Pericardium fibroblast (primary cell): ENCODE data around the gene AGMAT. TPM values are rescaled to one million over a fixed set of nuclear protein-coding genes. Genes with fewer than 3 reads are reported as not detected.

Experiments
- total RNA-seq: library from RNA; depleted of rRNA; stranded (reverse); fragments of >200 nt; gene quantifications from 2 replicates; pipeline ENCODE4 v1.2.3, GENCODE V29; 2015

AGMAT gene
- total RNA-seq, result 0.12 and 0.26 TPM in 2 replicates

GRCh38 chr1:15584489-15585363 lies at the start of gene AGMAT:
Gene AGMAT, minus strand, starts transcription at chr1:15585051. Its CDS starts 84 bp downstream, at chr1:15584967.

GRCh38 chr1:15617173-15618076 lies 32.6 kb upstream of the AGMAT start, which contains the start of gene DDI2:
Gene DDI2, plus strand, starts transcription at chr1:15617458. Its CDS starts 213 bp downstream, at chr1:15617671.

GRCh38 chr1:15526490-15527339 lies 58.1 kb downstream of the AGMAT start, which contains the start of gene DNAJC16:
Gene DNAJC16, plus strand, starts transcription at chr1:15526848. Its CDS starts 2,258 bp downstream, at chr1:15529106.

GRCh38 chr1:15524021-15524282 lies 60.9 kb downstream of the AGMAT start, which contains the start of gene CASP9:
Gene CASP9, minus strand, starts transcription at chr1:15524215. Its CDS starts 15 bp downstream, at chr1:15524200.

Other genes starting within 250 kb of the AGMAT start
- 18.7 and 31.2 TPM in 2 replicates for gene EFHD2, start 175.2 kb downstream of the AGMAT start, total RNA-seq
- gene CTRC, start 146.6 kb downstream of the AGMAT start, total RNA-seq, result not detected in 2 replicates
- not detected in 2 replicates for gene CELA2A, start 128.3 kb downstream of the AGMAT start, total RNA-seq
- gene CELA2B, start 108.9 kb downstream of the AGMAT start, total RNA-seq, result not detected in 2 replicates
- 5.9 and 6.8 TPM in 2 replicates for gene CASP9, start 60.8 kb downstream of the AGMAT start, total RNA-seq
- gene DNAJC16, start 58.2 kb downstream of the AGMAT start, total RNA-seq, result 9.7 and 14.1 TPM in 2 replicates
- 5.3 and 9.9 TPM in 2 replicates for gene DDI2, start 32.4 kb upstream of the AGMAT start, total RNA-seq
- 37.3 and 40.0 TPM in 2 replicates for gene PLEKHM2, start 99.3 kb upstream of the AGMAT start, total RNA-seq
- gene SLC25A34, start 151.2 kb upstream of the AGMAT start, total RNA-seq, result 0.58 and 3.9 TPM in 2 replicates
- not detected in 2 replicates for gene TMEM82, start 157.4 kb upstream of the AGMAT start, total RNA-seq
- 58.8 and 103 TPM in 2 replicates for gene FBLIM1, start 173.7 kb upstream of the AGMAT start, total RNA-seq
- 0.82 and 1.2 TPM in 2 replicates for gene UQCRHL, start 222.6 kb upstream of the AGMAT start, total RNA-seq